ENCODE data around the gene KCNN3.

The KCNN3 gene

DNA sequence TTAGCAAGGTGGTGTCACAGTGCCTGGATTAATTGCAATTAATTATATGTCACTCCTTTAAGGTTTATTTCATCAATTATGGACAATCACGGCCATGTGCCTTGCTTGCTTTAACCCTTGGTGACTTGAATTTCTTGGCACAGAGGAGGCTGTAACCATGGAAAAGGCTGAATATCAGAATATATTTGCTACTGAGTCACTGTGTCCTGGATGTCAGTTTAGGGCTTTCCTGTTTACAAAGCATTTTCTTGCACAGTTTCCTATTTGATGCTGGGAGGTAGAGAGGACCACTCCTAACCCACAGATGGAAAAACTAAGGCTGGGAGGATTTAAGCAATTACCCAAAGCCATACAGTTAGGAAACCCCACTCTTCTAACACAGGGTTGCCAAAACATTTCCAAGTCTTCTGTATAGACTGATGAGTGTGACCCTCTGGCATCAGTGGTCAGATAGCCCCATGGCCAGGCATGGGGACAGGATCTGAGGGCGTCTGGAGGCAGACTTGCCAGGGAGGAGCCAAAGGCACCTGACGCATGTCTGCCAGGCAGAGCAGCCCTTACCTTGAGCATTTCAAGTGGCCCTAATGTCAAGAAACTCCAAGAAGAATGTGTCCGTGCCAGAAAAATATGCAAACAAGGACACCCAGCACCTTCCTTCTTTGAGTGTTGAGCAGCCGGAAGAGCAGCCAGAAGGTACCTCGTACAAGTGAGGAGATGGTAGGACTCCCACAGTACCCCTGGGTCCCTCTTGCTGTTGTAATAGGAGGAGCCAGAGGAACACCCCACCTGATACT lies 34.4 kb downstream of the KCNN3 start:
- no peak overlapping the region for H3K4me2 ChIP-seq (ENCODE audit: low read depth, low read length)
- H3K4me1 ChIP-seq (ENCODE audit: low read length): peaks cover 46% of the 10 kb centered on the region
- TF ChIP-seq, protein P1, sequence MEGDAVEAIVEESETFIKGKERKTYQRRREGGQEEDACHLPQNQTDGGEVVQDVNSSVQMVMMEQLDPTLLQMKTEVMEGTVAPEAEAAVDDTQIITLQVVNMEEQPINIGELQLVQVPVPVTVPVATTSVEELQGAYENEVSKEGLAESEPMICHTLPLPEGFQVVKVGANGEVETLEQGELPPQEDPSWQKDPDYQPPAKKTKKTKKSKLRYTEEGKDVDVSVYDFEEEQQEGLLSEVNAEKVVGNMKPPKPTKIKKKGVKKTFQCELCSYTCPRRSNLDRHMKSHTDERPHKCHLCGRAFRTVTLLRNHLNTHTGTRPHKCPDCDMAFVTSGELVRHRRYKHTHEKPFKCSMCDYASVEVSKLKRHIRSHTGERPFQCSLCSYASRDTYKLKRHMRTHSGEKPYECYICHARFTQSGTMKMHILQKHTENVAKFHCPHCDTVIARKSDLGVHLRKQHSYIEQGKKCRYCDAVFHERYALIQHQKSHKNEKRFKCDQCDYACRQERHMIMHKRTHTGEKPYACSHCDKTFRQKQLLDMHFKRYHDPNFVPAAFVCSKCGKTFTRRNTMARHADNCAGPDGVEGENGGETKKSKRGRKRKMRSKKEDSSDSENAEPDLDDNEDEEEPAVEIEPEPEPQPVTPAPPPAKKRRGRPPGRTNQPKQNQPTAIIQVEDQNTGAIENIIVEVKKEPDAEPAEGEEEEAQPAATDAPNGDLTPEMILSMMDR (IDR thresholded peaks at IDR 0.05; ENCODE audit: low read length): no peak
- no peak for TF ChIP-seq EZH2phosphoT487 (IDR thresholded peaks at IDR 0.05; ENCODE audit: low read length)
- TF ChIP-seq EZH2 (optimal IDR thresholded peaks at IDR 0.05; ENCODE audit: low read depth, low read length): no peak

DNA sequence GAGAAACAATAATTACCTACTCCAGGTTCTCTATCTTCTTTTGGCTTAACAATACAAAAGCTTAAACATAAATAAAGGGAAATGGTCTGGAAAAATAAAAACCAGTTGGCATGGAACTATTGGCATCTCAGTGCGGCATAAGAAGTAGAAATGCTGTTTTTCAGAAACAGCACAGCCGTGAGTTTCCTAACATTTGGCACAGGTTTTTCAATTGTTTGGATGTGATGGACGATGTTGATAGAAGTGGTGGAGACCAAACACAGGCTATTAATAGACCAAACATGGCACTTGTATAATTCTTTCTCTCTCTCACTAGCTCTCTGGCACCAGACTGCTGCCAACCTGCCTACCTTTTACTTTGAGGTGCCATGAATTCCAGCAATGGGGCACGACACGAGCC lies 36.2 kb downstream of the KCNN3 start:
- peaks cover 33% of the 10 kb centered on the region for H3K4me1 ChIP-seq (ENCODE audit: low read length)
- H3K27ac ChIP-seq (ENCODE audit: low read length): no peak overlapping the region
- H3K4me3 ChIP-seq (ENCODE audit: low read length): no peak overlapping the region
- no peak overlapping the region for H3K4me2 ChIP-seq (ENCODE audit: low read depth, low read length)
- peaks cover 86% of the 10 kb centered on the region for H3K79me2 ChIP-seq (ENCODE audit: low read length)
- TF ChIP-seq EZH2 (optimal IDR thresholded peaks at IDR 0.05; ENCODE audit: low read depth, low read length): no peak
- TF ChIP-seq, protein P1 (IDR thresholded peaks at IDR 0.05; ENCODE audit: low read length): no peak
- TF ChIP-seq EZH2phosphoT487 (IDR thresholded peaks at IDR 0.05; ENCODE audit: low read length): no peak
- H3F3A ChIP-seq (ENCODE audit: insufficient read depth, low read length): peaks cover 15% of the 10 kb centered on the region
- H4K20me1 ChIP-seq (ENCODE audit: insufficient read depth, low read length): no peaks in the 10 kb centered on the region
- no peaks in the 10 kb centered on the region for H3K9me3 ChIP-seq (replicated peaks; ENCODE audit: insufficient read depth, low read length)
- H3K9ac ChIP-seq (ENCODE audit: low read length): no peak overlapping the region
- no peaks in the 10 kb centered on the region for H3K9me2 ChIP-seq (replicated peaks; ENCODE audit: insufficient read depth, low read length)
- H3K36me3 ChIP-seq (replicated peaks; ENCODE audit: insufficient read depth, low read length): no peaks in the 10 kb centered on the region
- DNase-seq: no peak
- no peaks in the 10 kb centered on the region for H3K27me3 ChIP-seq (replicated peaks; ENCODE audit: insufficient read depth, low read length)
- no peak overlapping the region for H2AFZ ChIP-seq (ENCODE audit: low read length)

More for the DNA sequence above, 34.4 kb downstream of the KCNN3 start:
- Histone ChIP-seq H3F3A (ENCODE audit: insufficient read depth, low read length) (peaks cover 15% of the 10 kb centered on the region), H3K9me2 (replicated peaks; ENCODE audit: insufficient read depth, low read length) (no peaks in the 10 kb centered on the region), H2AFZ (ENCODE audit: low read length) (no peak overlapping the region), H3K27ac (ENCODE audit: low read length) (no peak overlapping the region), H4K20me1 (ENCODE audit: insufficient read depth, low read length) (no peaks in the 10 kb centered on the region), H3K4me3 (ENCODE audit: low read length) (no peak overlapping the region), H3K79me2 (ENCODE audit: low read length) (peaks cover 77% of the 10 kb centered on the region), H3K9ac (ENCODE audit: low read length) (no peak overlapping the region), H3K36me3 (replicated peaks; ENCODE audit: insufficient read depth, low read length) (no peaks in the 10 kb centered on the region), H3K27me3 (replicated peaks; ENCODE audit: insufficient read depth, low read length) (no peaks in the 10 kb centered on the region), H3K9me3 (replicated peaks; ENCODE audit: insufficient read depth, low read length) (no peaks in the 10 kb centered on the region)
- no peak for DNase-seq

DNA sequence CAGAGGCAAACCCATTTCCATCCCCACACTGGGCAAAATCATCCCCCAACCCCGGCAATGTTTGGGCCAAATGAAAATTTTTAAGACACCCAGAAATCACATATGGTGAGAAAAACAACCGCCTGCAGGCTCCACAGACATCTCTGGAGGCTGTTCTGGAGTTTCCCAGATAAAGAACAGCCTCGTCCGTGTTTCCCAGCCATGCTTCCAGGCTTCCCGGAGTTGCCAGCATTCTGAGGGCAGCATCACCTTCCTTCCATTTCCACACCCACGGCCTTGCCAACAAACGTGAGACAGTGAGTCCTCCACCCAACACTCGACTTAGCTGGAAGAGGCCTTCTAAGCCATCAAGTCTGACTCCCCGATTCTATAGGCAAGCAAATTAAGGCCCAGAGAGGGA lies 36.9 kb downstream of the KCNN3 start:
- peaks cover 84% of the 10 kb centered on the region for H3K79me2 ChIP-seq (ENCODE audit: low read length)
- H3K4me3 ChIP-seq (ENCODE audit: low read length): no peak overlapping the region
- H3K4me2 ChIP-seq (ENCODE audit: low read depth, low read length): no peak overlapping the region
- TF ChIP-seq EZH2 (optimal IDR thresholded peaks at IDR 0.05; ENCODE audit: low read depth, low read length) (no peak), EZH2phosphoT487 (IDR thresholded peaks at IDR 0.05; ENCODE audit: low read length) (no peak)
- TF ChIP-seq, protein P1 (IDR thresholded peaks at IDR 0.05; ENCODE audit: low read length): no peak
- peaks cover 11% of the 10 kb centered on the region for H3F3A ChIP-seq (ENCODE audit: insufficient read depth, low read length)
- no peaks in the 10 kb centered on the region for H3K9me3 ChIP-seq (replicated peaks; ENCODE audit: insufficient read depth, low read length)
- H3K9ac ChIP-seq (ENCODE audit: low read length): no peak overlapping the region
- no peaks in the 10 kb centered on the region for H3K36me3 ChIP-seq (replicated peaks; ENCODE audit: insufficient read depth, low read length)
- H3K4me1 ChIP-seq (ENCODE audit: low read length): peaks cover 27% of the 10 kb centered on the region
- H3K9me2 ChIP-seq (replicated peaks; ENCODE audit: insufficient read depth, low read length): no peaks in the 10 kb centered on the region
- H3K27ac ChIP-seq (ENCODE audit: low read length): no peak overlapping the region
- no peak for DNase-seq
- H2AFZ ChIP-seq (ENCODE audit: low read length): no peak overlapping the region
- H3K27me3 ChIP-seq (replicated peaks; ENCODE audit: insufficient read depth, low read length): no peaks in the 10 kb centered on the region
- no peaks in the 10 kb centered on the region for H4K20me1 ChIP-seq (ENCODE audit: insufficient read depth, low read length)
